HG03159 (cell line): ENCODE results near the gene RNF38.
"Not testable (repeated sequence)": the region's sequence is repeated elsewhere in the genome, so short reads cannot be mapped to it uniquely, and the experiment has no call there.

ENCODE experiments used
- ATAC-seq: cut with Tn5 transposase; IDR thresholded peaks from one replicate; pipeline ENCODE4 v1.9.1; 2021; ENCODE audit warnings: mild to moderate bottlenecking, moderate library complexity; ENCODE audit not compliant: unreplicated experiment

Gene RNF38

DNA sequence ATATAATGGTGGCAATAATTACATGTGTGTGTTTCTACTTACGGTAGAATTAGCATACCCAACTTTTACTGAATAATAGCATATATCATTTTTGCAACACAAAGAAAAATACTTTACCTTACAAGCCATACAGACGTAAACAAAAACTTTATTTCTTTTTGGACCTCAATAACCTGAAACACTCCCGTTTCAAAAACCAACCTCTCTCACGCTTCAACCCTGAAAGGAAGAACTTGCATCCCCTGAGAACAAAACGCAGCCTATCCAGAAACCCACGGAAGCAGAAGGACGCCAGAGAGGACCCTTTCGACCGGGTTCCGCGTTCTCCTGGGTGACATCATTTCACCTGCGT lies at the start of gene RNF38:
TSS of gene RNF38 (minus strand) at position 290 of the 352 bp plus-strand sequence. CDS start at position 129, 161 bp downstream.
- no peak for ATAC-seq

DNA sequence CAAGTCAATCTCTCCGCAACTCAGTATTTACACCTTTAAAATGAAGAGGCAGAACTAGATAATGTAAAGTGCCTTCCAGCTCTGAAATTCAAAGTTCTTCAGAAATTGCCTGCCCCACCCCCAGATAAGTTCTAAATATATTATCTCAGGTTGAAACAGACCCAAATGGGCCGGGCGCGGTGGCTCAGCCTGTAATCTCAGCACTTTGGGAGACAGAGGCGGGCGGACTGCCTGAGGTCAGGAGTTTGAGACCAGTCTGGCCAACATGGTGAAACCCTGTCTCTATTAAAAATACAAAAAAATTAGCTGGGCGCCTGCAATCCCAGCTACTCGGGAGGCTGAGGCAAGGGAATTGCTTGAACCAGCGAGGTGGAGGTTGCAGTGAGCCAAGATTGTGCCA lies 48.5 kb upstream of the RNF38 start:
- ATAC-seq = not testable (repeated sequence)

DNA sequence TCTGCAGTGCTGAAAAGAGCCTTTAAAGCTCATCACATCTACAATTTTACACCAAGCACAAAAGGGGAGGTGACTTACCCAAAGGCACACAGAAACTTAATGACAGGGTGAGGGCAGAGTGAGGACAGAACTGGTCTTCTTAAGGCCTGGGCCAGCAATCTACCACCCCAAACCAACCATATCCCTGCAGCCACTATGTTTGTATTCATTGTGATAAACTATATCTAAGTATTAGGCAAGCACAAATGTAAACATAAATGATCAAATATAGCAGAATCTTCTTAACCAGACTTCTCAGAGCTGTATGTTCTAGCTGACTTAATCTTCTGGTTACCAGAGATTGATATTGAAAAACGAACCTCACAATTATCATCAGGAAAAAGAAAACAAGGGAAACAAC lies 47.9 kb upstream of the RNF38 start:
- ATAC-seq = no peak

DNA sequence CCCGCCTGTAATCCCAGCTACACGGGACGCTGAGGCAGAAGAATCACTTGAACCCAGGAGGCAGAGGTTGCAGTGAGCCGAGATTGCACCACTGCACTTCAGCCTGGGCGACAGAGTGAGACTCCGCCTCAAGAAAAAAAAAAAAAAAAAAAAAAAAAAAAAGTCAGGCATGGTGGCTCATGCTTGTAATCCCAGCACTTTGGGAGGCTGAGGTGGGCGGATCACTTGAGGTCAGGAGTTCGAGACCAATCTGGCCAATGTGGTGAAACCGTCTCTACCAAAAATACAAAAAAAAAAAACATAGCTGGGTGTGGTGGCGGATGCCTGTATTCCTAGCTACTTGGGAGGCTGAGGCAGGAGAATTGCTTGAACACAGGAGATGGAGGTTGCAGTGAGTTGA lies 46.6 kb upstream of the RNF38 start:
- ATAC-seq = not testable (repeated sequence)

DNA sequence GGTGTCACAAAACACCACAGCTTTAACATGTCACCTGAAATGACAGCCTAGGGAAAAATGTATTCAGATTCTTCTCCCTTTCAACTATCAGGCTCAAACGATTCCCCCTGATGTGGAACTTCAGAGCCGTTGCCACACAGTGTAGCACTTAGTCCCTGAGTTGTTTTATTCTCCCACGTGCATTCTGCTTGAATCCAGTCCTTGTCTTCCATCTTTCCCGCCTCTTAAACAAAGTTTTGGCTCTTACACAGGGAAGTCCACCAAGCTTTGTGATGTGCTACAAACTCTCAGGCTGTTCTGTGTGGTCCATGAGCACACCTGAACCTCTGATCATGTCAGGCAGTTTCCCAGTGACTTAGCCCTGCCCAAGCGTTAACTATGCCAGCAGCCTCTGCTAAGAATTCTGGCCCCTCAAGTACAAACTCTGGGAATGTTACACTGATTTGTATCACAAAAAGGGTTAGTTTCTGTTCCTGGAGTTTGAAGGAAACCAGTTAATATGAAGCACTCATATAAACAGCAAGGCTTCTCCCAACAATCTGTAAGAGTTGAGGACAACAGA lies 45.8 kb upstream of the RNF38 start:
- no peak for ATAC-seq

DNA sequence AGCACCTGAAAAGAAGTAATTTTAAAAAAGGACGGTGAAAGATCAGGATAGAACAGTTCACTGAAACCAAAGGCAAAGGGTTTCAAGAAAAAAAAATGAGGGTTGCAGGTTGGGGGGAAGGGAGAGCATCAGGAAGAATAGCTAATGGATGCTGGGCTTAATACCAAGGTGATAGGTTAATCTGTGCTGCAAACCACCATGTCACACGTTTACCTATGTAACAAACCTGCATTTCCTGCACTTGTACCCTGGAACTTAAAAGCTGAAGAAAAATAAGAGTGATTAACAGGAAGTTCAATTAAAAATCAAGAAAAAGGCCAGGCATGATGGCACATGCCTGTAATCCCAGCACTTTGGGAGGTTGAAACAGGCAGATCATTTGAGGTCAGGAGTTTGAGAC lies 44.1 kb upstream of the RNF38 start:
- ATAC-seq = no peak

DNA sequence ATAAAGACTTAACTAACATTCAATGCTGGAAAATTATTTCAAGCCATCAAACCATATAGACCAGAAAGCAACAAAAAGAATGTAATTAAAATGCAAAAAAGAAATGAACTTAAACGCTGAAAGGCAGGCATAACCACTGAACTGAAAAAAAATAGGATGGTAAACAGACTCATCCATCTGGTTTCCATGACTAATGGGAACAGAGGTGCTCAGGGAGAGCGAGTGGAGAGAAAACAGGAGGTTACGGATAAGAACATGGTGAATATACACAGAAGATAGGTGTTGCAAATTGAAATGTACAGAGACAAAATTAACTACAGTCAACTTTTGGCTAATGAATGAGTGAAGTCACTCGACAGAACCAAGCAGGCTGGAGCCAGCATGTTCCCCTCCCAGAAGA lies 43.5 kb upstream of the RNF38 start:
- no peak for ATAC-seq

DNA sequence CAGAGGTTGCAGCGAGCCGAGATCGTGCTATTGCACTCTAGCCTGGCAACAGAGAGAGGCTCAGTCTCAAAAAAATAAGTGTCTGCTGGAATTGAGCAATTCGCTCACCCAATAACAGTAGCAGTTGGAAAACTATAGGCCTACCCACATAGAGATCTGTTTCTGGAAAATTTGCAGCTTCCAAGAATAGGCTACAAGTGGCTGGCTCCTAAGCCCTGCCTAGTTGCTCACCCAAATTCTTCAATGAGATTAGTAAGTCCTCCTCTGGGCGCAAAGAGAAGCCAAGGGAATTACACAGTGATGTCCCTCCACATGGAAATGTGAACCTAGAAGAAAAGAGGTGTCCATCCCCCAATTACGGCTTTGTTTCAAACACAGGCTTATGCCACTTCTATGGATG lies 42.6 kb upstream of the RNF38 start:
- no peak for ATAC-seq

DNA sequence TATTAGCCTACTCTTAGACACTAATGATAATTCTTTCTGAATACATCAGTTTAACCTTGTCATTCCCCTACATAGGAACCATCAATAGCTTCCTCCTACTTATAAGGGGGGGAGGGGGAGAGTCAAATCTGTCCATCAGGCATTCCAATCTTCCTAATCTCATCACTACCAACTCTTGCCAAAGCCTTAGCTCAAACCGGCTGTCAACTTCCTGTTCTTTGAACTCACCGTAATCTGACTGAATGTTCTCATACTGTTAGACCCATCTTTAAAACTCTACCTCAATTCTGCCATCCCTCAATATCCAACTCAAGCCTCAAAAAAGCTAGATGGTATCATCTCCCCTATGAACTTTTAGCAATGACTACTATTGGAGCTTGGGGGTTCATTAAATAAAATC lies 41.9 kb upstream of the RNF38 start:
- no peak for ATAC-seq

DNA sequence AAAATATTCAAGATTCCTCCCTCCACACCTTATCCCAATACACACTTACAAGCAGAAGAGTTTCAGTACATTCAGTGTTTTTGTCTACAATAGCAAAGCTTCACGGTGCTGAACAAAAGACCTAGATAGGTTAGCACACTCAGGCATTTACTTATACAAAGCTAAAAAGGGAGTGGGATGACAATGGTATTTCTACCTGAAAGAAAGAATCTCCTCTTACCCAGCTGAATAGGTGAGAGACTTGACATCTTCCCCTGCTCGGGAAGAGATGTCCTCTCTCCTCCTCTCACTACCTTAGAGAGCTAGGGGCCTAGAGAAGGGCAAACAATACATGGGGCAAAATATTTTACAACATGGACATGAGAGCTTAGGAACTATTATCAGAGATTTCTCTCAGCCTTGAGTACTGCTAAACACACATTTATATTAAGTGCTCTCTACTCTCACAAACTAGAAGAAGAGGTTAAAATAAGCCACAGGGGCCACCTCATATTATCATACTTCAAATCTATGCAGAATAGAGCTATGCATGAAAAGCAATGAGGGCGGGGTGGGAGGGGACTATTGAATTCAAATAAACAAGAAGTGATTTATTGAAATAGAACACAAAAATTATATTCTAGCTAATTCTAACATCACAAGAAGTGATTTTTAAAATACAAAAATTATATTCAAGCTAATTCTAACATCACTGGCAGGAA lies 38.6 kb upstream of the RNF38 start:
- no peak for ATAC-seq

DNA sequence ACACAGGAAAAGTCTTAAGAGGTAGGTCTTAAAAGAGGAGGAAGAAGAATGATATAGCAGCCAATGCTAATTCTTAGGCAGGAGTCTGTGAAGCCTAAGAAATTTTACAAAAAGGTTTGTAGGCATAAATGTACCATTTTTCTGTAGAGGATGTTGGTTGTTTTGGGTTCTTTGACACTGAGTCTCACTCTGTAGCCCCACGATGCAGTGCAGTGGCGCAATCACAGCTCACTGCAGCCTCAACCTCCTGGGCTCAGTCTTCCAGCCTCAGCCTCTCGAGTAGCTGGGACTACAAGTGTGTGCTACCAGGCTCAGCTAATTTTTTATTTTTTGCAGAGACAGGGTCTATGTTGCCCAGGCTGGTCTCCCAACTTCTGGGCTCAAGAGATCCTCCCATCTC lies 37.7 kb upstream of the RNF38 start:
- ATAC-seq = no peak

DNA sequence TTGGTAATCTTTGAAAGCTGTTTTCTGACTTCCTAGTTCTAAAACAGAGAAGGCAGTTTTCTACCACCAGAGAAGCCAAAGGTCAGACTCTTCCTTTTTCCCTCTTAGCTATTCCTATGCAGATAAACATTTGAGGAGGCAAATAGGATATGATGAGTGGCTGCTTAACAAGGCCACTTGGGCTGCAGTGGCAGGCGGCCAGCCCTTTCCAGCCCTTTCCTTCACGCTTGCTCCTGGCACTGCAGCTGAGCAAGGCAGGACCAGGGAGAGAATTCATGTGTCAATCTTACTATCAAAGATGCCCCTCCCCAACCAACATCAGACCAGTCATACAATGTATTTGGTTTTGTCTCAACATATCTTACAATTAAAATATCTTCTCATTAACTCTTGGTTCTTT lies 36.8 kb upstream of the RNF38 start:
- no peak for ATAC-seq

DNA sequence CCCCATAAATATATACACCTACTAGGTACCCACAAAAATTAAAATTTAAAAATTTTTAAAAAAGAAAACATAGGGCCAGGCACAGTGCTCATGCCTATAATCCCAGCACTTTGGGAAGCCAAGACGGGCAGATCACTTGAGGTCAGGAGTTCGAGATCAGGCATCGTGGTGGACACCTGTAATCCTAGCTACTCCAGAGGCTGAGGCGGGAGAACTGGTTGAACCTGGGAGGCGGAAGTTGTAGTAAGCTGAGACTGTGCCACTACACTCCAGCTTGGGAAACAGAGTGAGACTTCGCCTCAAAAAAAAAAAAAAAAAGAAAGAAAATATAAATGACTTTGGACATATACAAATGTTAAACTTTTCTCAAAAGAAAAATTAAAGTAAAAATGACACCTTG lies 33.3 kb upstream of the RNF38 start:
- ATAC-seq = no peak

DNA sequence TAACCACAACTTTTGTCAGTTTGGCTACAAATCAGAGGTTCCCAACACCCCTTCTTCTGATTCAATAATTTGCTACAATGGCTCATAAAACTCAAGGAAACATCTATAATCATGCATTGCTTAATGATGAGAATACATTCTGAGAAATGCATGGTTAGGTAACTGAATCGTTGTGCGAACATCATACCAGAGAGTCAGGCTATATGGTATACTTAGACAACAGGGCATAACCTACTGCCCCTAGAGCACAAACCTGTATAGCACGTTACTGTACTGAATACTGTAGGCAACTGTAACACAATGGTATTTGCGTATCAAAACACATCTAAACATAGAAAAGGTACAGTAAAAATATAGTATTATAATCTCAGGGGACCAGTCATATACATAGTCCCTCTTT lies 31.0 kb upstream of the RNF38 start:
- no peak for ATAC-seq

DNA sequence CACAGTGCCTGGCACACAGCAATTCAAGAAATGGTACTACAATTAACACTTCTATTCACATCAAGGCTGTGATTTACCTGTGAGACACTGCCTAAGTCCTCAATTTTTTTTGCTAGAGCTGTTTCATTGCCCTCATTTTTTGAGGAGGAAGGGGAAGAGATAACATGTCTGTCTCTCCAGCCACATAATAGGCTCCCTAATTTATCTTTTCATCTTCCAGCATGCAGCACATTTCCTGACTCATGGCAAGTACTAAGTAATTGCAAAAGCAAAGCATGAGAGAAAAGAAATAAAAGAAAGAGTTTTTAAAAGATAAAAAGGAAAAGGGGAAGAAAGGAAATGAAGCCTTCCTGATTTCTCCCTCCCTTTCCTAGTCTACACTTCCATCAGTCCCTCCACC lies 26.9 kb upstream of the RNF38 start:
- no peak for ATAC-seq

DNA sequence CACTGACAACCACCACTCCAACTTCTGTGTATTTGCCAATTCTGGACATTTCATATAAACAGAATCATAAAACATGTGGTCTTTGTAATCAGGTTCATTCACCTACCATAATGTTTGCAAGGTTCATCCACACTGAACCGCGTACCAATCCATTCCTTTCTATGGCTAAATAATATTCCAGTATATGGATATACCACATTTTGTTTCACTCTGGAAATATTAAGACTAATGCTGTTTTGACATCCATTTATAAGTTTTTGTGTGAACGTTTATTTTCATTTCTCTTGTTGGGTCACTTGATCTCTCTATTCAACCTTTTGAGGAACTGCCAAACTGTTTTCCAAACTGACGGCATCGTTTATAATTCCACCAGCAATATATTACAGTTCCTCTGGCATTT lies 26.3 kb upstream of the RNF38 start:
- no peak for ATAC-seq

DNA sequence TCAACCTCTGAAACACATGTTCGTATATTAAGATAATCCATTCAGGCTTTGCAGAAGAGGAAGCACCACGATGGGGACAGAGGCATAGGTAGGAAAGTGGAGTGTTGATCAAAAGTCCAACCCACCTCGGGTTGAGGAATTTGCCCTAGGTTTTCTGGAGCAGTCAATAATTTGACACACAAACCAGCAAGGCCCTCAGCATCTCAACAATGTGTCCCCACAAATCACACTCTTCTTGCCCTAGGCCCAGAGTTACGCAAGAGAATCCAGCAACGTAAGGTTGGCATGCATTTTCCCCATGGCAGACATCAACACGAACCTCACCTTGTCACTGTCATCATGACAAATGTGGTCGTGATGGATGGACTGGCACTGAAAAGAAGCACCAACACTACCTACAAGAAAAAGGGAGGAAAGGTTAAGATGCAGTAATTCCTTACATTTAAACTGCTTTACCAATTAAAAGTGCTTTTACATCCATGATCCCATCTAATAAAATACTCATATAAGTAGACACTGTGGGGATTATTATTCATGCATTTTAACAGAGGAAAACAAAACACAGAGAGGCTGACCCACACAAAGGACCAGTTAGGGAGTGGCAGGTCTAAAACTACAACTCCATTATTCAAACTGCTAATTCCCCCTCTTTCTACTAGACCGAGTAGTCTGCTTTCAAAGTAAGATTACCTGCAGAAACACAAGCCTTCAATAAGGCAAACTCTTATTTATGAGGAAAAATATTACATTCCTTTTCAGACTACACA lies 24.4 kb upstream of the RNF38 start:
- no peak for ATAC-seq

DNA sequence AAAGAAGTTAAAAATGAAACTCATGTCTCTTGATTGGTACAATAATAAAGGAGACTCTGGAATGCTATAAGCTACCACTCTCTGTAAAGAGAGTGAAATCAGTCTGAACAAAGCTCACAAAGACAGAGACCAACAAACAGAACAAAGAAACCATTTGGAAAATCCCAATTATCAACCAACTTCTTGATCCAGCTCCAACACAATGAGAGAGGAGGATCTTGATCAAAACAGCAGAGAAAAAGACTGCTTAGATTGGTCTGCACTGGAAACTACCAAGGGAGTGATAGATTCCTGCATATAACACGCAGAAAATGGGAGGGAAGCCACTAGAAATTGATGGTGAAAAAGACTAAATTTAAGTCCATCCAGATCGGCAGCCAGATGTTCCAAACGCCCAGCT lies 23.1 kb upstream of the RNF38 start:
- ATAC-seq = no peak

DNA sequence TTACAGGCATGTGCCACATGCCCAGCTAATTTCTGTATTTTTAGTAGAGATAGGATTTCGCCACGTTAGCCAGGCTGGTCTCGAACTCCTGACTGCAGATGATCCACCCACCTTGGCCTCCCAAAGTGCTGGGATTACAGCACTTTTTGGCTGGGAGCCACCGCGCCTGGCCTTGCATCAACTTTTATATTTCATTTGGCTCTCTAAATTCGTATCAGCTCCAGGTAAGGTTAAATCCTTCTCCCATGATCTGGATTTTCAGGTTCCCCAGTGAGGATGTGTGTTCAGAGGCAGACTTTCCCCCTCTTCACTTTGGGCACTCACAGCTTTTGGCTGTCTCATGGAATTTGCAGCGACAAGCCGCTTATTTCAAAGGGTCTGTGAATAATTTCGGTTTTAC lies 16.8 kb upstream of the RNF38 start:
- no peak for ATAC-seq

DNA sequence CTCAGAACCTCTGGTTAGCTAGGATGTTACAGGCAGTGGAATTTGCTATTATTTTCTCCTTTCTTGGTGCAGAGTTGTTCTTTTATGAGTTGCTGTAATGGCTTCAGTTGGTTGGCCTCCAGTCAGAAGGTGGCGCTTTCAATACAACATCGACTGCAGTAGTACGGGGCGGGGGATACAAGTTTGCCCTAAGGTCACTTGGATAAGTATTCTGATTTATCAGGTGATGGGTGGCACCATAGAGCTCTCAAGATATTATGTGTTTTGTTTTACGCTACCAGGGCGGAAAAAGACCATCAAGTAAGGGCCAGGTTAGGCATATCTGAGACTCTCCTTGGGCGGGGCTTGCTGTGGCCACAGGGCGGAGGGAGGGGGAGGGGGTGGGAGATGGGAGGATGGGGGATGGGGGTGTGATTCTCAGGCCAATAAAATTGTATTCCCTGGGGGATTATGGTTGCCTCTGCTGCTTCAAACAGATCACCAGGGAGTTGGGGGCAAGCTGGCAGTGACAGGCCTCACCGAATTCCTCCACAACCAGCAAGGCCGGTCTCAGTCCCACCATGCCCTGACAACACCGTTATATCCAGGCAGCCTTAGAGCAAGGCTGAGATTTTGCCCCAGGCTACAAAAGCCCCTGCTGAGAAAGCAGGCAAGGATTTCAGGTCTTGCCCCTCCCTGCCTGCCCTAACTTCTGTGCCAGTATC lies 15.9 kb upstream of the RNF38 start:
- ATAC-seq = no peak

DNA sequence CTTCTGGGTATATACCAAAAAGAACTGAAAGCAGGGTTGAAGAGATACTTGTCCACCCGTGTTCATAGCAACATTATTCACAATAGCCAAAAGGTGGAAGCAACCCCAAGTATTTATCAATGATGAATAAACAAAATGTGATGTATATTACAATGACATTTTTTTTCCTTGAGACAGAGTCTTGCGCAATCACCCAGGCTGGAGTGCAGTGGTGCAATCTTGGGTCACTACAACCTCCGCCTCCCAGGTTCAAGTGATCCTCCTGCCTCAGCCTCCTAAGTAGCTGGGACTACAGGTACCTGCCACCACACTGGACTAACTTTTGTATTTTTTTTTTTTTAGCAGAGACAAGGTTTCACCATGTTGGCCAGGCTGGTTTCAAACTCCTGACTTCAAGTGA lies 11.3 kb upstream of the RNF38 start:
- ATAC-seq = not testable (repeated sequence)

DNA sequence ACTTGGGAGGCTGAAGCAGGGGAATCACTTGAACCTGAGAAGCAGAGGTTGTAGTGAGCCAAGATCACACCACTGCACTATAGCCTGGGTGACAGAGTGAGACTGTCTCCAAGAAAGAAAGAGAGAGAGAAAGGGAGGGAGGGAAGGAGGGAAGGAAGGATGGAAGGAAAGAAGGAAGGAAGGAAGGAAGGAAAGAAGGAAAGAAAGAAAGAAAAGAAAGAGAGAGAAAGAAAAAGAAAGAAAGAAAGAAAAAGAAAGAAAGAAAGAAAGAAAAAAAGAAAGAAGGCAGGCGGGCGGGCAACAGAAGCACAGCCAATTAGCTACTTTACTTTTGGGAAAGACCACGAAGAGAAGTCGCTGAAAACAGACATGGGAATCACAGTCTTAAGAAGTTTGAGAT lies 9.0 kb upstream of the RNF38 start:
- not testable (repeated sequence) for ATAC-seq
